Measurements from ENCODE around the gene PHF19.

PHF19 gene

DNA sequence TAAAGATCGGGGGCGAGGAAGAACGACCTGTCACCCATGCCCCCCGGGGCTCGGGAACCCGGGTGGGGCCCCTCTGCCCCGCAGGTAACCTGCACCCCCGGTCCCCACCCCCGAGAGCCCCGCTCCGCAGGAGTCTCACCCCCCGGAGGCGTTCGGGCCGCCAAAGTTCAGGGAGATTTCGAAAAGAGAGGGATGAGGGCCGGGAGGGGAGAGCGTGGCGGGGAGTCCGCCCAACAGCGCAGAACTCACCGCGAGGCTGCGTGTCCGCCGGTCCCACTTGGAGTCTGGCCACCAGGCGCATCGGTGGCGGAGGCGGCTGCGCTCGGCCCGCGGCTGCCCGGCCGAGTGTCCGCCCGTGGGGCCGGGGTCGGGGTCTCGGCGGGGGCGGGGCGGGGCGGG, at the start of gene PHF19:
TSS of gene PHF19 (minus strand) at position 347 of the 399 bp plus-strand sequence. CDS start 2,447 bp downstream, outside the sequence.
- peaks cover 10% of the 10 kb centered on the region for H3K4me1 ChIP-seq (ENCODE audit: insufficient read depth, low read length)
- peak within 1 kb of the TSS; percentile 97 for H2AFZ ChIP-seq (ENCODE audit: low read depth, low read length)
- H3K36me3 ChIP-seq (ENCODE audit: insufficient read depth, low read length): peaks cover 24% of the 10 kb centered on the region
- H3K4me3 ChIP-seq (ENCODE audit: low read length): peak within 1 kb of the TSS; percentile 69
- H3K27me3 ChIP-seq (ENCODE audit: insufficient read depth, low read length): no peaks in the 10 kb centered on the region
- H3K9me3 ChIP-seq (ENCODE audit: low read length): no peaks in the 10 kb centered on the region

DNA sequence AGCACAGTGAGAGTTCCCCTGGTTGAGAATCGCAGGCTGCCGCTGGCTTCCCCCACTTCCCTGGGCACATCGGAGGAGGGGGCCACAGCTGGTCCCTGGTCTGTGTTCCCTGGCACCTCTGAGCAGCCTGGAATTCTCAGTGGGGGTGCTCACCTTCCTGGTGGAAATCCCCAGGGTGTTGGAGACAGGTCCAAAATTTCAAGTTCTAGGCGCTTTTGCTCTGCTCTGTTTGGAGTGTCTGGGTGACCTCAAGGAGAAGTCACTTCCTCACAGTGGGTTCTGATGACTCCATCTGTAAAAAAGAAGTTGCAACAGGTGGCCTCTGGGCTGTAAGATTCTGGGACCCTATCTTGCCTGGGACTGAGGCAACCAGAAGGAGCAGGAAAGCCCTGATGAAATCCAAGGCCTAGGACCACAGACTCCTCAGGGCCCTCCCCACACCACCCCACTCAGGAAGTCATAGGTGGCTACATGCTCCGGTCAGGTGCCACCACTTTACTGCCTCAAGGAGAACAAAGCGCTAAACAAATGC, 49.5 kb upstream of the PHF19 start, which contains the start of gene TRAF1:
TSS of gene TRAF1 (minus strand) at position 400 of the 532 bp plus-strand sequence. CDS start 721 bp downstream, outside the sequence.
- Histone ChIP-seq H2AFZ (ENCODE audit: low read depth, low read length) (no peak within 1 kb of the TSS), H3K27me3 (ENCODE audit: insufficient read depth, low read length) (no peaks in the 10 kb centered on the region), H3K36me3 (ENCODE audit: insufficient read depth, low read length) (no peaks in the 10 kb centered on the region), H3K4me3 (ENCODE audit: low read length) (no peak within 1 kb of the TSS), H3K9me3 (ENCODE audit: low read length) (no peaks in the 10 kb centered on the region), H3K4me1 (ENCODE audit: insufficient read depth, low read length) (no peaks in the 10 kb centered on the region)

DNA sequence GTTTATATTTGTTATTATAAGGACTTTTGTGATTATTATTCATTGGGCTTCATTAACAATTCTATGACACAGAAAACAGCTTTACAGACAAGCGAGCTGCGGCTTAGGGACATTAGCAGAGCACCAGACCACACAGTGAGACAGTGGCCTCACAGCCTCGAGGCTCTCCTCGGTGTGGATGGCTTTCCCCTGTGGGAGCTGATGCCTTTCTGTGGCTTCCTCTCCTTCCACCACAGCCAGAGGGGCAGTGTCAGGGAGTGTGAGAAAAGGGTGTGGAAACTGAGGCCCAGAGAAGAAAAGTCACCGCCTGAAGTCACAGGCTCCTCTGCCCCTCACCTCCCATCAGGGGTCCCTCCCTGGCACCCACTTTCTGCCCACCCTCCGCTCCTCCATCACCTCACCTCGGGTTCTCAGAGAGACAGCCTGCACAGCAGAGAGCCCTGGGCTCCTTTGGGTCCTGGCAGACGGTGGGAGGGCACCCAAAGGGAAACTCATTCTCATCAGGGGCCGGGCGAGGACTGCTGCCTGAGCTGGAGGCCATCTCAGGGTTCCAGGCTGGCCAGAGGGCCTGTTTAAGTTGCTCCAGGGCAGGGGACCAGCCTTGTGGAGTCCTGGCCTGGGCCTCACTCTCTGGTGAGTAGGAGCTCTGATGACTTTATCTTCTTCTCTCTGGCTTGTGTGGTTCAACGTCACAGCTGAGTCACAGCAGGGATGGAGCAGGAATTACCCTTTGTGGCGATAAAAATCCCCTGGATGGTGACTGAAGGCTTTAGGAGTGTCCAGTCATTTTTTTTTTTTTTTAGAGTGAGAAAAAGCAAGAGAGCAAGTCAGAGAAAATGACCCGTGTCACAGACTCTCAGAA, 48.8 kb upstream of the PHF19 start:
- H3K36me3 ChIP-seq (ENCODE audit: insufficient read depth, low read length): no peaks in the 10 kb centered on the region
- no peaks in the 10 kb centered on the region for H3K27me3 ChIP-seq (ENCODE audit: insufficient read depth, low read length)
- no peaks in the 10 kb centered on the region for H3K9me3 ChIP-seq (ENCODE audit: low read length)
- no peak overlapping the region for H3K4me3 ChIP-seq (ENCODE audit: low read length)
- H2AFZ ChIP-seq (ENCODE audit: low read depth, low read length): no peak overlapping the region
- peaks cover under 1% of the 10 kb centered on the region for H3K4me1 ChIP-seq (ENCODE audit: insufficient read depth, low read length)

DNA sequence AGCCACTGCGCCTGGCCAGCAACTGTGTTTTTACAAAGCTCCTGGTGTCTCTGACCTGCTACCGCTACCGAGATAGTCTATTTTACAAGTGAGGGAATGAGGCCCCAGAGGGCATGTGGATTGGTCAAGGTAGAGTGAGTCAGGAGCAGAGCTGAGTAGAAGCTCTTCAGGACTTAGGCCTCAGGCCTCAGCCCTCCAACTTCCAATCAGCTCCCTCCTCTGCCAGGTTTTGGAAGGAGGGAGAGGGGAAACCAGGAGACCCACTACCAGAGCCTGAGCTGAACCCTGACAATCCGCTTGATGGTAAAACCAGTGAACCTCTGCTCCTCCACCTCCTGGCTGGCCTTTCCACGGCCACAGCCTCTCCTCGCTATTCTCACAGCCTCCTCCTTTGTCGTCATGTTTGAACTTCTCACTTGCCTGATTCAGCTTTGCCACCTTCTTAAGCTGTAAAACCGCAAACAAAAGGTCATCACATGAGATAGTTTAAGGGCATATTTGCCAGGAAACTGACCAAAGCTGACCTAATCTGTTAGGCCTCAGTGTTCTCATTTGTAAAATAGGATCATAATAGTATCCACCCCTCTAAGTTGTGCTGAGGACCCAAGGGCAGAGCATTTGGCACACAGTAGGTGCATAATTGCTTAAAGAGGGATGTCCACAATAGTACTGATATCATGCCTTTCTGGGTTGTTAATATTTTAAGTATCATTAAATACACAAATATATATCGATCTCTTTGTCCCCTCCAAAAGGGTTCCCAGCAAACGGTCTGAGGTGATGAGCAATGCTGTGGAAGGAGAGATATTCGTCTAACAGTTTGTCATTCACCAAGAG, 47.9 kb upstream of the PHF19 start:
- Histone ChIP-seq H3K36me3 (ENCODE audit: insufficient read depth, low read length) (no peaks in the 10 kb centered on the region), H3K27me3 (ENCODE audit: insufficient read depth, low read length) (no peaks in the 10 kb centered on the region), H2AFZ (ENCODE audit: low read depth, low read length) (no peak overlapping the region), H3K4me1 (ENCODE audit: insufficient read depth, low read length) (peaks cover 9% of the 10 kb centered on the region), H3K9me3 (ENCODE audit: low read length) (no peaks in the 10 kb centered on the region), H3K4me3 (ENCODE audit: low read length) (no peak overlapping the region)

DNA sequence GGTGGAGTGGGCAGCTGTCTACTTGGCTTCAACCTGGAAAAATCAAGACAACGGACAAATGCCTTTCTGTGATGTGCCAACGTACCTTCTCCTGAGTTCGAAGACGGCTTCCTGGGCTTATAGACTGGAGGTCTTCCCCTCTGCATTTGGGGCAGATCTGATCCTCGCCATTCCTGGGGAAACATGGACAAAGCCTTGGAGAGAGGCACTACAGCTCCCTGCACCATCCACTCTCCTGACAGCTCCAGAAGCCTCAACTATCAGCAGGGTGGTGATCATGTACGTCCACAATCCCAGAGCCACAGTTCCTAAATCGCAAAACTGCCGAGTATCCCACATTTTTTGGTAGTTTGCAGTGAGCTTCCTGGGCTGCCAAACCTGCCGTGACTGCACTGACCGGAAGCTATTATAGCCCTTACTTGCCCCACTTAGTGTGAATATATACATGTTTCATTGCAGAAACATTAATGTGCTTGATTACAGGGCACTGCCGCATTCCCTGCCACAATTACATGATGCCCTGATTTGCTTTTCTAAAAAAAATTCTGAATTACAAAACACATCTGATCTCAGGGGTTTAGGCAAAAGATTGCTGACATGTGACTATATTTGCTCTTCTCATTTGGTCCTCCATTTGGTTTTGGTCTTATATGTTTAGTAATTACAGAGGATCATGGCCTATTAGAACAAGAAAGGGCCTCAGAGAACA, 46.8 kb upstream of the PHF19 start:
- Histone ChIP-seq H3K4me3 (ENCODE audit: low read length) (no peak overlapping the region), H3K4me1 (ENCODE audit: insufficient read depth, low read length) (peaks cover 15% of the 10 kb centered on the region), H3K9me3 (ENCODE audit: low read length) (no peaks in the 10 kb centered on the region)

DNA sequence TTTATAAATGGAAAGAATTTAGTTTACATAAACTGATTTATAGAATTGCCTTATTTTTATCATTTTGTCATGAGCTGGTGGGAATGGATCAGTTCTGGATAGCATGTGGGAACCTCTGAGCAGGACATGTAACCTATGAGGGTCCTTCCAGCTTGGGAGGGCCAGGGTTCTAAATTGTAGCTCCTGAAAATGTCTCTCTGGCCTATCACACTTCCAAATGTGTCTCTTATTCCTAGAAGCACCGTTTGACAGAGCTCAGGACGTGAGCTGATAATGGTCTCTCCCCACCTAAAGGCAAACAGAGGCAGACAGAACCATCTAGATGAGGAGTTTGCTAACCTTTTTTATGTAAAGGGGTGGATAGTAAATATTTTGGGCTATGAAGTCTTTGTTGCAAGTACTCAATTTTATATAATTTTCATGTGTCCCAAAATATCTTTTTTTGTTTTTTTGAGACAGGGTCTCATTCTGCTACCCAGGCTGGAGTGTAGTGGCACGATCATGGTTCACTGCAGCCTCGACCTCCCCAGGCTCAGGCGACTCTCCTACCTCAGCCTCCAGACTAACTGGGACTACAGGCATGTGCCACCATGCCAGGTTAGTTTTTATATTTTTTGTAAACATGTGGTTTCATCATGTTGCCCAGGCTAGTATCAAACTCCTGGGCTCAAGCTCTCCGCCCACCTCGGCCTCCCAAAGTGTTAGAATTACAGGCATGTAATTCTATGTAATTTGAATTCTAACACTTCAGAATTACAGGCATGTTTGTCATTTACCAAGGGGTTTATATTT, 45.6 kb upstream of the PHF19 start:
- Histone ChIP-seq H3K4me1 (ENCODE audit: insufficient read depth, low read length) (peaks cover 15% of the 10 kb centered on the region), H2AFZ (ENCODE audit: low read depth, low read length) (no peak overlapping the region), H3K27me3 (ENCODE audit: insufficient read depth, low read length) (no peaks in the 10 kb centered on the region), H3K9me3 (ENCODE audit: low read length) (no peaks in the 10 kb centered on the region), H3K36me3 (ENCODE audit: insufficient read depth, low read length) (no peaks in the 10 kb centered on the region), H3K4me3 (ENCODE audit: low read length) (no peak overlapping the region)

More for the DNA sequence above, 46.8 kb upstream of the PHF19 start:
- Histone ChIP-seq H2AFZ (ENCODE audit: low read depth, low read length) (no peak overlapping the region), H3K36me3 (ENCODE audit: insufficient read depth, low read length) (no peaks in the 10 kb centered on the region), H3K27me3 (ENCODE audit: insufficient read depth, low read length) (no peaks in the 10 kb centered on the region)

DNA sequence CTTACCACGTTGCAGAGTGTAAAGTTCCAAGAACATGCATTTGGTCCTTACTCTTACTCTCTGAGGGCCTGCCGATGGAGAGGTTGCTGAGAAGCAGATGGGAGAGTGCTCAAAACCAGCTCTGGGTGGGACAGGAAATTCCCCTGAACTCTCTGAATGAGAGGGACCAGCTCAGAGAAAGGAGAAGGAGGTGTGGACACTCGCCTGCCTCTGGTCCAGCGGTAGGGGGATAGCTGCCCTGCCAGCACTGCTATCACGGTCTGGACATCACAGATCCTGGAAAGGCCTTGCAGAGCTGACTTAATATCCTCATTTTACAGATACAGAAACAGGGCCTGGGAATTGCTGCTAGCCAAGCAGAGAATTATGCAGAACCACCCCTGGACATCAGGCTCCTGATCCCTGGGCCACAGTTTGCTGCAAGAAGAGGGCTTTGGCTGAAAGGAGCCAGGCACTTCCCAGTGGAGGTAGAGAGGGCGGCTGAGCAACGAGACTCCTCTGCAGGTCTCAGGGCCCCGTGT, 44.7 kb upstream of the PHF19 start:
- peaks cover 15% of the 10 kb centered on the region for H3K4me1 ChIP-seq (ENCODE audit: insufficient read depth, low read length)
- H3K4me3 ChIP-seq (ENCODE audit: low read length): no peak overlapping the region
- no peak overlapping the region for H2AFZ ChIP-seq (ENCODE audit: low read depth, low read length)
- no peaks in the 10 kb centered on the region for H3K27me3 ChIP-seq (ENCODE audit: insufficient read depth, low read length)
- H3K9me3 ChIP-seq (ENCODE audit: low read length): peaks cover 2% of the 10 kb centered on the region
- H3K36me3 ChIP-seq (ENCODE audit: insufficient read depth, low read length): no peaks in the 10 kb centered on the region

DNA sequence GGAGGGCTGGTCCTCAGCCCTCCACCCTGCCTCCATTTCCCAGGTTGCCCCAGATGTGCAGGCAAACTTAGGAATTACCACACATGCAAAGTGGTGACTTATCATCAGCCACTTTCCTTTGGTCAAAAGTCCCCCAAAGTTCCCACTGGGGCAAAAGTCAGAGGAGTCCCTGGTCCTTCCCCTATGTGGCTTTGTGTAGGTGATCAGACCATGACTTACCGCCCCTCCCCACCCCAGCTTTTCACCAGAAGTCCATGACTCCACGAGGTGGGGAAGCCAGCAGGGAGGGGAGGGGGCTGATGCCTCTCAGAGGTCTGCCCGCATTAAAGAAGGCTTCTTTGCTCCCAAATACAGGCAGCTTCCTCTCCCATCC, 43.8 kb upstream of the PHF19 start:
- Histone ChIP-seq H3K4me1 (ENCODE audit: insufficient read depth, low read length) (peaks cover 15% of the 10 kb centered on the region), H3K36me3 (ENCODE audit: insufficient read depth, low read length) (no peaks in the 10 kb centered on the region), H3K27me3 (ENCODE audit: insufficient read depth, low read length) (no peaks in the 10 kb centered on the region), H3K4me3 (ENCODE audit: low read length) (no peak overlapping the region), H2AFZ (ENCODE audit: low read depth, low read length) (no peak overlapping the region), H3K9me3 (ENCODE audit: low read length) (peaks cover 2% of the 10 kb centered on the region)

DNA sequence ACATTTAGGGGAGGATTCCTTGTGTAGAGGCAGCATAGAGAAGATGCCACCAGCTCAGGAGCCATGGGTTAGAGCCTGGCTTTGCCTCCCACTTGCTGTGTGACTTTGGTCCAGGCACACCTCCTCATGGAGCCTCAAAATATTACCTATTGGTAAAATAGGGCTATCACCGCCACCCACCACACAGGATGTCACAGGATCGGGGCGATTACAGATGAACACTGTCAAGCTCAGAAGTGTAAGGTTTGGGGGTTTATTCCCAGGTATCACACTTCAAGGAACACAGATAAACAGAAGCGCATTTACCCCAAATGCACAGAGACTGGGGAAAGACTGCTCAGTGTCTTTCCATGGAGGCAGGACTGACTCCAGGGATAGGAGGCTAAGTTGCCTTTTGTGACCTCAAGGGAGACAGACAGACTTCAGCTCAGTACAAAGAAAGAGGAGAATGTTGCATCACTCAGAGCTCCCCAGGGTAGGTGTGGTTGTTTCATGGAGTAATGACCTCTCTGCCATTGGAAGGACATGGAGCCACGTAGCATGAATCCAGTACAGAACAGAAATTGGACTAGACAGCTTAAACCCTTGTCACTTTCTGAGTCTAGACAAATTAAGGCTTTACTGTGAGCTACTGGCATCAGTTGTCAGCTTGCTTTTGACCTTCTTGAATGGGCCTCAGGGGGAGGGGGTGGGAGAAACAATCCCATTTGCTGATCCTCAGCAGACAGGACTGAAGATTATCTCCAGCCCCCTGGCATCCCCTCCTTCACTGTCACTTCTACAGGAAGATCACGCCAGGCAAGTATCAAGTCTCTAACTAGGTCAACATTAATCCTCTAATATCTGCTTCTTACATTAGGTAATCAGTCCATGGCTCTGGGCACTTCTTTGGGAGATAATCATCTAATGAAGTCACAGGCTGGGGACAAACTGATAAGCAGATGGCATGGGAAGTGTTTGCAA, 43.1 kb upstream of the PHF19 start:
- no peaks in the 10 kb centered on the region for H3K27me3 ChIP-seq (ENCODE audit: insufficient read depth, low read length)
- no peaks in the 10 kb centered on the region for H3K36me3 ChIP-seq (ENCODE audit: insufficient read depth, low read length)
- no peak overlapping the region for H3K4me3 ChIP-seq (ENCODE audit: low read length)
- peaks cover 15% of the 10 kb centered on the region for H3K4me1 ChIP-seq (ENCODE audit: insufficient read depth, low read length)
- no peak overlapping the region for H2AFZ ChIP-seq (ENCODE audit: low read depth, low read length)
- peaks cover 2% of the 10 kb centered on the region for H3K9me3 ChIP-seq (ENCODE audit: low read length)

DNA sequence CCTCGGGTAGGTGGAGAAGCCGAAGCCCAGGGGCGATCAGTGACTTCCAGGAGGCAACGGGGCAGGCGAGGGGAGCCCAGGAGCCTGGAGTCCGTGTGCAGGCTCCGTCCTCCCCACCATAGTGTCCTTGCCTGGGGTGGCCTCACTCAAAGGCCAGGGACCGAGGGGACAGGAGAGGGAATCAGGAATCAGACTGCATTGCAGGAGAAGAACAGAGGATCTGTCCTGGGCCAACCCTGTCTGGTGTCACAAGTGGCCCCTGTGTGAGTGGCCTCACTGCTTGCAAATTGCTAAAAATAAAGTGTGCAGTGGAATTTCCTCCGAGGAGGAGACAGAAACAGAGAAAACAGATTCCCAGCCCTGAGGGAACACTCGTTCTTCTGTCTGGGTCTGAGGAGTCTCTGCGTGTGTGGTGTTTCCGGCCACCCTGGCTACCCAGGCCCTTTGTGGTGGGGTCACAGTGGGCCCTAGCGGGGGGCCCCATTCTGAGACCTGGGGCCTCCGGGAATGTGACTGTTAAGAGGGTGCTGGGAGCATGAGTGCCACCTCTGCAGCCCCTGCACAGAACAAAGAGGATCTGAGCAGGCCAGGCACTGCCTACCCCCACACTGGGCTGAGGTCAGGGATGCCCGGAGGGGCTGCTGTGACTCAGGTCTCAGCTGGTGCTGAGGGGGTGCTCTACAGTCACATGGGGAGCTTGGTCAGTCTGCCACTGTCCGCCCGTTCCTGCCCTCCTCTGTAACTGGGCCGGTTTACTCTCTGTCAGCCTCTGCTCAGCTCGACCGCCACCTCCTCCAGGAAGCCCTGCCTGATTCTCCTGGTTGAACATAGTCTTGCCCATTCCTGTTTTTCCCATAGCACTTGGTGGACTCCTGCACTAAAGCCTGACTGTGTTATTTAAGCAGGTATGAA, 42.2 kb upstream of the PHF19 start:
- peaks cover 2% of the 10 kb centered on the region for H3K9me3 ChIP-seq (ENCODE audit: low read length)
- no peaks in the 10 kb centered on the region for H3K36me3 ChIP-seq (ENCODE audit: insufficient read depth, low read length)
- H3K27me3 ChIP-seq (ENCODE audit: insufficient read depth, low read length): no peaks in the 10 kb centered on the region
- no peak overlapping the region for H3K4me3 ChIP-seq (ENCODE audit: low read length)
- H3K4me1 ChIP-seq (ENCODE audit: insufficient read depth, low read length): peaks cover 15% of the 10 kb centered on the region
- H2AFZ ChIP-seq (ENCODE audit: low read depth, low read length): peak overlapping the region; percentile 49

Measured in neuron (in vitro differentiated cells).